ENCODE data around the gene SETD3. TPM values are rescaled to one million over a fixed set of nuclear protein-coding genes. Genes with fewer than 3 reads are reported as not detected.

SETD3 gene
- total and polyA plus RNA-seq, 2 donors (not counting 1 experiment from before 2014, with no cell fraction given), result 11.0 to 32.1 TPM

DNA sequence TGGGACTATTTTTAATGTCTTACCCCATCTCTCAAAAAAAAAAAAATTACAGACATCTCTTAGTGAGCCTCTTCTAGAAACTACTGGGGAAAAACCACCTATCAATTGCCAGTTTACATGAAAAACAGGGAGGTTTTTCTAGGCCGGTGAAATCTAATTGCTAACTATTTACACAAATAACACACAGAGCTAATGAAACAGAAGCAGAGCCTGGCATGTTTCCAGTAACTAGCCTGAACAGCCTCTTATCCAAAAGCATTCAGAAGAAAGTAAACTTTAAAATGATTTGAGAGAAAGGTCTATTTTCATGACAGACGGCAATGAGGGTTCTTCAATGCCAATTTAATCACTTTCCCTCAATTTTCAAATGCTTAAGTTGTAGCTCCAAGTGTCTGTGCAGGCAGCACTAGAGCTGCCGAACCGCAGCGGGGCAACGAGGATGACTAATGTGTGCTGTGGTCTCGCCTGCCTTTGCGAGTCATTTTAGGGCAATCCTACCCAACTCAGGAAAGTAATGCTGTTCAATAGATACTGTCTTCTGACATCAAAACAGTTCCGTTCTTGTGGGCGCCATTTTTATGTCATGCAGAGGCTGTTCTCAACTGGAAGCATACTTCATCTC, 84.6 kb downstream of the SETD3 start:
- ATAC-seq (ENCODE audit: low read depth), result no peak
- peaks cover 4% of the 10 kb centered on the region for H3K4me1 Mint-ChIP-seq
- H3K36me3 ChIP-seq (replicated peaks in 1 of 2; ENCODE audit: control extremely low read depth in 1 of 2, control insufficient read depth in 1 of 2, extremely low read depth in 1 of 2, insufficient read depth in 2 of 2, low read length in 1 of 2), result peaks cover 0 to 24% of the 10 kb centered on the region in 2 experiments

DNA sequence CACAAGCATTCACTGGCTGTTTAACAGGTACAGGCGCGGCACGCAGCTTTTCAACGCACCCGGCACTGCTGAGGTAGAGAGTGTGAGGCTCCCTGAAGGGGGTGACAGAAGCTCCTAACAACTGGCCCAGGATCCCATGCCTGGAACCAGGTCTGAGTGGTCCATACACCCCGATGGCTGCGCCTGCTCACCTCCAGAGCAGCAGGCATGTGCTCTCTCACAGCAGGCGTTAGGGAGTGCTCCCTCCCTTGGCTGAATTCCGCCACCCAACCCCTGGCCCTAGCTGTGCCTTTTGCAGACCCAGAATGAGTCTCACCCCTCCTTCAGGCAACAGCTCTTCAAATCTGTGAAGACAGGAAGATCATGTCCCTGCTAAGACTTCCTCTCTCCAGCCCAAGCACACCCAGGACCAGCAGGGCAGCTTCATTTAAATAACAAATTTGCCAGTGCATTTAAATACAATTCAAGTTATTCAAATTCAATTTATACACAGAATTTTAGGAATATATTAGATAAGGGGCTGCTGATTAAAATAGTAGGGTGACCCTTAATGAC, 86.0 kb downstream of the SETD3 start:
- H4K20me1 ChIP-seq (ENCODE audit: control insufficient read depth, insufficient read depth, low read length, poor library complexity, severe bottlenecking), result no peaks in the 10 kb centered on the region
- POLR2A ChIA-PET, result no interaction called here
- no peak overlapping the region for H3K27ac ChIP-seq (ENCODE audit: low read length in 2 of 2)
- no peak overlapping the region for H3K4me2 ChIP-seq (replicated peaks; ENCODE audit: low read depth, low read length, poor library complexity, severe bottlenecking)
- Mint-ChIP-seq H3K4me1 (peaks cover 4% of the 10 kb centered on the region), H3K4me3 (no peak overlapping the region), H3K9me3 (ENCODE audit: insufficient read depth) (no peaks in the 10 kb centered on the region), H3K27me3 (no peaks in the 10 kb centered on the region), H3K27ac (no peak overlapping the region)
- no peaks in the 10 kb centered on the region for H3K79me2 ChIP-seq (ENCODE audit: control insufficient read depth, insufficient read depth, low read length)
- DNase-seq (no peak), ATAC-seq (ENCODE audit: low read depth) (no peak)
- 100% methylated on average over 6 of the region's 9 CpGs for WGBS (ENCODE audit: insufficient coverage)
- no peaks in the 10 kb centered on the region for H3K27me3 ChIP-seq (replicated peaks in 1 of 4; ENCODE audit: control extremely low read depth in 1 of 4, control insufficient read depth in 3 of 4, insufficient read depth in 4 of 4, low read length in 3 of 4)
- CTCF ChIA-PET, result interaction anchor here (1.5 to 9.5 kb wide), 2 partner anchors 13 to 23 kb away, joined by 3 to 70 read pairs; no protein-coding TSS in a partner anchor
- no peak overlapping the region for H3K4me3 ChIP-seq (ENCODE audit: control extremely low read depth in 1 of 5, extremely low read depth in 1 of 5, insufficient read depth in 1 of 5, low read depth in 2 of 5, low read length in 4 of 5)
- TF ChIP-seq, protein P1, sequence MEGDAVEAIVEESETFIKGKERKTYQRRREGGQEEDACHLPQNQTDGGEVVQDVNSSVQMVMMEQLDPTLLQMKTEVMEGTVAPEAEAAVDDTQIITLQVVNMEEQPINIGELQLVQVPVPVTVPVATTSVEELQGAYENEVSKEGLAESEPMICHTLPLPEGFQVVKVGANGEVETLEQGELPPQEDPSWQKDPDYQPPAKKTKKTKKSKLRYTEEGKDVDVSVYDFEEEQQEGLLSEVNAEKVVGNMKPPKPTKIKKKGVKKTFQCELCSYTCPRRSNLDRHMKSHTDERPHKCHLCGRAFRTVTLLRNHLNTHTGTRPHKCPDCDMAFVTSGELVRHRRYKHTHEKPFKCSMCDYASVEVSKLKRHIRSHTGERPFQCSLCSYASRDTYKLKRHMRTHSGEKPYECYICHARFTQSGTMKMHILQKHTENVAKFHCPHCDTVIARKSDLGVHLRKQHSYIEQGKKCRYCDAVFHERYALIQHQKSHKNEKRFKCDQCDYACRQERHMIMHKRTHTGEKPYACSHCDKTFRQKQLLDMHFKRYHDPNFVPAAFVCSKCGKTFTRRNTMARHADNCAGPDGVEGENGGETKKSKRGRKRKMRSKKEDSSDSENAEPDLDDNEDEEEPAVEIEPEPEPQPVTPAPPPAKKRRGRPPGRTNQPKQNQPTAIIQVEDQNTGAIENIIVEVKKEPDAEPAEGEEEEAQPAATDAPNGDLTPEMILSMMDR (IDR thresholded peaks at IDR 0.05), result no peak
- no peak for TF ChIP-seq EZH2 (IDR thresholded peaks at IDR 0.05; ENCODE audit: borderline replicate concordance, insufficient read depth, low read depth, low read length, poor library complexity, severe bottlenecking)
- peaks cover 0 to 20% of the 10 kb centered on the region in 2 experiments for H3K36me3 ChIP-seq (replicated peaks in 1 of 2; ENCODE audit: control extremely low read depth in 1 of 2, control insufficient read depth in 1 of 2, extremely low read depth in 1 of 2, insufficient read depth in 2 of 2, low read length in 1 of 2)
- no peak overlapping the region for H3K9ac ChIP-seq (ENCODE audit: low read length)
- intact Hi-C loops (cut with micrococcal nuclease), result no loop called here
- H3K9me3 ChIP-seq (ENCODE audit: control extremely low read depth in 1 of 3, control insufficient read depth in 2 of 3, insufficient read depth in 1 of 3, low read length in 2 of 3), result no peaks in the 10 kb centered on the region
- H2AFZ ChIP-seq (ENCODE audit: insufficient read depth, low read depth, low read length, poor library complexity, severe bottlenecking), result no peak overlapping the region
- H3K4me1 ChIP-seq (ENCODE audit: control insufficient read depth in 2 of 2, insufficient read depth in 2 of 2, low read length in 2 of 2), result no peaks in the 10 kb centered on the region

More for the DNA sequence above, 84.6 kb downstream of the SETD3 start:
- Histone ChIP-seq H3K9ac (ENCODE audit: low read length) (no peak overlapping the region), H3K27me3 (replicated peaks in 1 of 4; ENCODE audit: control extremely low read depth in 1 of 4, control insufficient read depth in 3 of 4, insufficient read depth in 4 of 4, low read length in 3 of 4) (no peaks in the 10 kb centered on the region), H3K27ac (ENCODE audit: low read length in 2 of 2) (no peak overlapping the region), H2AFZ (ENCODE audit: insufficient read depth, low read depth, low read length, poor library complexity, severe bottlenecking) (no peak overlapping the region), H3K4me1 (ENCODE audit: control insufficient read depth in 2 of 2, insufficient read depth in 2 of 2, low read length in 2 of 2) (no peaks in the 10 kb centered on the region), H3K4me2 (replicated peaks; ENCODE audit: low read depth, low read length, poor library complexity, severe bottlenecking) (no peak overlapping the region), H4K20me1 (ENCODE audit: control insufficient read depth, insufficient read depth, low read length, poor library complexity, severe bottlenecking) (no peaks in the 10 kb centered on the region), H3K4me3 (ENCODE audit: control extremely low read depth in 1 of 5, extremely low read depth in 1 of 5, insufficient read depth in 1 of 5, low read depth in 2 of 5, low read length in 4 of 5) (no peak overlapping the region), H3K9me3 (ENCODE audit: control extremely low read depth in 1 of 3, control insufficient read depth in 2 of 3, insufficient read depth in 1 of 3, low read length in 2 of 3) (no peaks in the 10 kb centered on the region), H3K79me2 (ENCODE audit: control insufficient read depth, insufficient read depth, low read length) (no peaks in the 10 kb centered on the region)
- intact Hi-C loops (cut with micrococcal nuclease), result no loop called here
- ChIA-PET POLR2A (no interaction called here), CTCF (interaction anchor here (0.6 to 9.5 kb wide), 3 partner anchors 18 to 39 kb away, joined by 4 to 70 read pairs (median 5); no protein-coding TSS in a partner anchor)
- no peaks in the 10 kb centered on the region for H3K9me3 Mint-ChIP-seq (ENCODE audit: insufficient read depth)
- WGBS (ENCODE audit: insufficient coverage), result over 99% methylated on average over 9 of the region's 10 CpGs
- H3K4me3 Mint-ChIP-seq, result no peak overlapping the region
- TF ChIP-seq, protein P1 (IDR thresholded peaks at IDR 0.05), result no peak
- TF ChIP-seq EZH2 (IDR thresholded peaks at IDR 0.05; ENCODE audit: borderline replicate concordance, insufficient read depth, low read depth, low read length, poor library complexity, severe bottlenecking), result no peak
- no peak for DNase-seq
- H3K27me3 Mint-ChIP-seq, result no peaks in the 10 kb centered on the region
- H3K27ac Mint-ChIP-seq, result no peak overlapping the region
